ENCODE results near the gene NAGS.
"Not testable (repeated sequence)": the region's sequence is repeated elsewhere in the genome, so short reads cannot be mapped to it uniquely, and the experiment has no call there.

The NAGS gene

GRCh38 chr17:44046893-44047292, 42.5 kb downstream of the NAGS start:
- DNase-seq, result not testable (repeated sequence)

GRCh38 chr17:44049294-44050060, 45.1 kb downstream of the NAGS start:
- no peak for DNase-seq

GRCh38 chr17:44053125-44053872, 48.9 kb downstream of the NAGS start:
- DNase-seq, result no peak
